Liver (tissue), 3 donors: ENCODE measurements around the gene ERCC6L2.

Source experiments
- CTCF ChIP-seq: fragments of 150-350 bp; IDR thresholded peaks from 2 replicates; pipeline ENCODE4 v1.5.1; 2017; ENCODE audit warnings: improper control_type of control experiment, low read depth, low read length; ENCODE audit not compliant: missing input control
- EGR1 ChIP-seq, 2 donors: IDR thresholded peaks; 2 replicates each; pipeline ENCODE4 v1.6.1; 2016 to 2018; ENCODE audit warnings: antibody characterized with exemption in 2 of 2, low read depth in 2 of 2
- FOXA1 ChIP-seq: IDR thresholded peaks from 2 replicates; pipeline ENCODE4 v1.6.1; 2016; ENCODE audit warnings: antibody characterized with exemption
- GABPA ChIP-seq, 2 donors: IDR thresholded peaks in 1 of 2; conservative IDR thresholded peaks in 1 of 2; 2 replicates each; pipeline ENCODE4 v1.6.1; 2016; ENCODE audit warnings: antibody characterized with exemption in 2 of 2, mild to moderate bottlenecking in 1 of 2, moderate library complexity in 1 of 2
- HNF4A ChIP-seq, 2 donors: conservative IDR thresholded peaks; 2 replicates each; pipeline ENCODE4 v1.6.1; 2016; ENCODE audit warnings: antibody characterized with exemption in 2 of 2, mild to moderate bottlenecking in 2 of 2
- JUND ChIP-seq, 2 donors: IDR thresholded peaks; 2 replicates each; pipeline ENCODE4 v1.6.1; 2016; ENCODE audit warnings: antibody characterized with exemption in 2 of 2
- RAD21 ChIP-seq, 2 donors: IDR thresholded peaks; 2 replicates each; pipeline ENCODE4 v1.6.1; 2016; ENCODE audit warnings: antibody characterized with exemption in 2 of 2, mild to moderate bottlenecking in 2 of 2
- REST ChIP-seq: IDR thresholded peaks from 2 replicates; pipeline ENCODE4 v1.6.1; 2016; ENCODE audit warnings: antibody characterized with exemption, mild to moderate bottlenecking
- TF ChIP-seq, protein P1 (sequence below): IDR thresholded peaks from 2 replicates; pipeline ENCODE4 v1.6.1; 2016; ENCODE audit warnings: antibody characterized with exemption
- donor health status: healthy.
- donor health status: healthy.

- TF ChIP-seq, protein P1, sequence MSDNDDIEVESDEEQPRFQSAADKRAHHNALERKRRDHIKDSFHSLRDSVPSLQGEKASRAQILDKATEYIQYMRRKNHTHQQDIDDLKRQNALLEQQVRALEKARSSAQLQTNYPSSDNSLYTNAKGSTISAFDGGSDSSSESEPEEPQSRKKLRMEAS: no peak
- TF ChIP-seq RAD21 (IDR thresholded peaks at IDR 0.05) (no peak), CTCF (no peak), GABPA (IDR thresholded peaks at IDR 0.05 in 1 of 2, conservative IDR thresholded peaks at IDR 0.05 in 1 of 2) (no peak), REST (no peak), FOXA1 (no peak), HNF4A (conservative IDR thresholded peaks at IDR 0.05) (no peak), JUND (IDR thresholded peaks at IDR 0.05) (no peak), EGR1 (IDR thresholded peaks at IDR 0.05; ENCODE audit: low read depth in 2 of 2) (no peak)
Observed at GRCh38 chr9:95954940-95955339, 79.4 kb downstream of the ERCC6L2 start.
